ENCODE results near the gene RNF113A.
"Not testable (repeated sequence)": the region's sequence is repeated elsewhere in the genome, so short reads cannot be mapped to it uniquely, and the experiment has no call there.

The RNF113A gene

DNA sequence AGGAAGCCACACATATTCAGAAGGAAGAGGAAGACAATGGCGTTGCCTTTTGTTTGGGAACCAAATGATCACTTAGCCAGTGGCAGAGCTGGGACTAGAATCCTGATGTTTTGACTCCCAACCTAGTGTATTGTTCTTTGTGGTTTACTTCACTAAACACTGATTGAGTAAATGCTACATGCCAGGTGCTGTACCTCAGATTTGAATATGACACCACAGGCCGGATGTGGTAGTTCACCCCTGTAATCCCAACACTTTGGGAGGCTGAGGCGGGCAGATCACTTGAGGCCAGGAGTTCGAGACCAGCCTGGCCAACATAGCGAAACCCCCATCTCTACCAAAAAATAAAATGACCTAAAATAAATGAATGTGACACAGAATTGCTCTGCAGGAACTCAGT is 8.5 kb upstream of the RNF113A start:
- Mint-ChIP-seq H3K4me1 (peaks cover 21% of the 10 kb centered on the region), H3K27me3 (no peaks in the 10 kb centered on the region), H3K27ac (peak overlapping the region; percentile 70), H3K9me3 (no peaks in the 10 kb centered on the region), H3K36me3 (peaks cover 10% of the 10 kb centered on the region), H3K4me3 (no peak overlapping the region)
- DNase-seq, result no peak
- CTCF ChIA-PET, result interaction anchor here (1.0 to 1.9 kb wide), 4 partner anchors 10 to 95 kb away, joined by 3 to 8 read pairs (median 3); partner anchors contain the start of gene RPL39

GRCh38 chrX:119878740-119879139 is 7.2 kb upstream of the RNF113A start:
- DNase-seq, result no peak
- Mint-ChIP-seq H3K4me3 (no peak overlapping the region), H3K4me1 (peaks cover 21% of the 10 kb centered on the region), H3K27me3 (no peaks in the 10 kb centered on the region), H3K36me3 (peaks cover 12% of the 10 kb centered on the region), H3K27ac (no peak overlapping the region), H3K9me3 (no peaks in the 10 kb centered on the region)
- CTCF ChIA-PET, result interaction anchor here (0.7 to 0.8 kb wide), 3 partner anchors 8 to 396 kb away, joined by 3 read pairs; no protein-coding TSS in a partner anchor

DNA sequence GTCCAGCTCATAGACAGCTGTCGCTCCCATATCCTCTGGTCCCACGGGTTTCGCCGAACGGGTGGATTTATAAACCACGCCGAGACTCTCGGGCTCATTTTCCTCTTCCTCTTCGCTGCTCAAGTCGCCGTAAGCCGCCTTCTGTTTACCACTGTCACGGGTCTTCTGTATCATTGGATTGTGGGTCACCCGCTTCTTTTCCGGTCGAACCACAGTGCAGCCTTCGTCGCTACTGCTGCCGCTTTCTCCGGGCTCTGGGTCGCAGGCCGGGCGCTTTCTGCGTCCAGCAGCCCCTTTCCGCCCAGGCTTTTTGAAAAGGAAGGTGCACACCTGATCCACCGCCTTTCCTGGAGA is 311 bp downstream of the RNF113A start:
- H3K4me3 Mint-ChIP-seq, result peak overlapping the region; percentile 87
- peaks cover 19% of the 10 kb centered on the region for H3K36me3 Mint-ChIP-seq
- H3K27ac Mint-ChIP-seq, result peak overlapping the region; percentile 98
- CTCF ChIA-PET, result interaction anchor here (1.1 to 1.2 kb wide), 2 partner anchors 17 to 79 kb away, joined by 3 to 4 read pairs; partner anchors contain the start of gene RPL39
- no peak for DNase-seq
- no peaks in the 10 kb centered on the region for H3K9me3 Mint-ChIP-seq
- peaks cover 24% of the 10 kb centered on the region for H3K4me1 Mint-ChIP-seq
- H3K27me3 Mint-ChIP-seq, result no peaks in the 10 kb centered on the region

DNA sequence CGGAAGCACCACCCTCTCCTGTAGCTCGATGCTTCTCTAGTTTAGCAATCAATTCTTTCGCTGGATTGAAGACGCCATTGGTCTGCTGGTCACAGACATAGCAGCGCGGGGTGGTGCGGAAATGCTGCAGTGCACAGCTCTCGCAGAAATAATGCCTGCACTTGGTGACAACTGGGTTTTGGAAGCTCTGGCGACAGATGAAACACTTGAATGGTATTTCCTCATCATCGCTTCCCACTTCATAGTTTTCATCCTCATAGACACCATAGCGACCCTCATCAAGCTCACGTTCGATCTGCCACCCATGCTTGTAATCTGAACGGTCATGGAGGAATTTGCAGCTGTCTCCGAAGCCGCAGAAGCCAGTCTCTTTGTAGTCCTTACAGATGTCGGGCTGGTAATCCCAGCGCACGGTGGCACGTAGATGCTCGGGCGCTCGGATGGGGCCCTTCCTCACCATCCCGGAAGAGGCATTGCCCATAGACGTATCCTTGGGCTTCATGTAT is 854 bp downstream of the RNF113A start:
- Mint-ChIP-seq H3K4me1 (peaks cover 24% of the 10 kb centered on the region), H3K9me3 (no peaks in the 10 kb centered on the region), H3K36me3 (peaks cover 15% of the 10 kb centered on the region)

DNA sequence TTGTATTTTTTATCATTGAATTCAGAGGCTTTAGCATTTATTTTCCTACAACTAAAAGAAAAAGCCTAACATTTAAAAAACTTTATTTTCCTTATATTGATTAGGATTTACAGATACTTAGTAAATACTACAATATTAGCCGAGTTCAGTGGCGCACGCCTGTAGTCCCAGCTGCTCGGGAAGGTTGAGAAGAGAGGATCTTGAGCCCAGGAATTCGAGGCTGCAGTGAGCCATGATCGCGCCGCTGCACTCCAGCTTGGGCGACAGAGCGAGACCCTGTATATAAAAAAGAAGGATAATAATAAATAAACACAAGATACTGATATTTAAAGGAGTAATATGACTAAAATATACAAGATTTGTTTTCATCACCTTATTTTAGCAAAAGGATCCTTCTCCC is 18.1 kb downstream of the RNF113A start:
- H3K27ac Mint-ChIP-seq, result no peak overlapping the region
- no peaks in the 10 kb centered on the region for H3K9me3 Mint-ChIP-seq
- peaks cover 4% of the 10 kb centered on the region for H3K27me3 Mint-ChIP-seq
- CTCF ChIA-PET, result interaction anchor here (1.5 kb wide), 1 partner anchor 27 kb away, joined by 3 read pairs; no protein-coding TSS in a partner anchor
- peaks cover 25% of the 10 kb centered on the region for H3K4me1 Mint-ChIP-seq
- peak overlapping the region; percentile 99 for H3K4me3 Mint-ChIP-seq
- no peak for DNase-seq
- H3K36me3 Mint-ChIP-seq, result peaks cover 17% of the 10 kb centered on the region

More for the DNA sequence above, 854 bp downstream of the RNF113A start:
- peak; percentile 54 for DNase-seq
- no peaks in the 10 kb centered on the region for H3K27me3 Mint-ChIP-seq
- H3K27ac Mint-ChIP-seq, result peak overlapping the region; percentile 98
- peak overlapping the region; percentile 87 for H3K4me3 Mint-ChIP-seq
- CTCF ChIA-PET, result interaction anchor here (1.1 to 1.2 kb wide), 4 partner anchors 9 to 78 kb away, joined by 3 to 5 read pairs (median 4); partner anchors contain the start of gene RPL39

DNA sequence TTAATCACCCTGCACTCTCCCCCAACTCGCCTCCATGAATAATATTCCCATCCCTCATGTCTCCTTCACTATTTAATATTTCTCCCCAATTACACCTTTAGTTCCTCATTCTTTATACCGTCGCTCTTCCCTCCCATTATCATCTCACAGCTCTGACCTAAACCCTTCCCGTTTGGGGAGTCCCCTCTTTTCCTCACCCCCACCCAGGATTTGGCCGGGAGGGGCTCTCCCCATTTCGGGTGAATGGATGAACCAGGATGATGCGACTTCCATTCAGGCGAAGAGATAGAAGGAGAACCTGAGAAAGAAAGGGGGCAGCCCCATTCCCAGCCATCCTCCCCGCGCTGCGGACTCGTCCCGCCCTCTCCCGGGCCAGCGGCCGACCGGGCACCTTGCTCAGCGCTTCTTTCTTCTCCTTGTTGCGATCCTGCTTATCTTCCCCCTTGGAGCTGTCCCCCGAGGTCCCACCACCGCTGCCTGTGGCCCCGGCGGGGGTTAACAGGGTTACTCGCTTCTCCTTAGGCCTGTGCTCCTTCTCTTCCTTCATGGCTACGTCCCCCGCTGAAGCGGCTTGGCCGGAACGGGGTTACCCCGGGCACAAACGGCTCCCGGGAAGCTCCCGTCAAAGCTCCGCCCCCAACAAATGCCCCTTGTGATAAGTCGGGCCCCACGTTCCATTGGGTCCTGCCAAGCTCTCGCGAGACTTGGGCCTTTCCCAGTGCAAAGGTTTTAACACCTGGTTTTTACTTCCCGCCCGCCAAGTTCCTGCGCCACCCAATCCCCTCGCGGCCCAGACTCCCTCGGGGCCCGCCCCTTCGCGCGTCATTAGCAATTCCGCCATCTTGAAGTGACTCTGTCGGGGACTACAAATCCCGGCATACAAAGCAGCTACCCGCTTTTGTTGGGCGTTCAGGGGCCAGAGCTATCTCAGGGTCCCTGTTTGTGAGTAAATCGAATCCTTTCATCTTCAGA is 18.9 kb downstream of the RNF113A start, which contains the start of gene UPF3B:
Gene UPF3B (minus strand): TSS at position 582 of the 972 bp plus-strand sequence. CDS start 35 bp downstream, at position 547.
- Mint-ChIP-seq H3K9me3 (no peaks in the 10 kb centered on the region), H3K27ac (peak within 1 kb of the TSS; percentile 93), H3K36me3 (peaks cover 20% of the 10 kb centered on the region), H3K4me3 (peak within 1 kb of the TSS; percentile 99), H3K27me3 (peaks cover 4% of the 10 kb centered on the region), H3K4me1 (peaks cover 25% of the 10 kb centered on the region)
- peak; percentile 97 for DNase-seq
- CTCF ChIA-PET, result interaction anchor here (1.5 kb wide), 1 partner anchor 28 kb away, joined by 3 read pairs; no protein-coding TSS in a partner anchor

DNA sequence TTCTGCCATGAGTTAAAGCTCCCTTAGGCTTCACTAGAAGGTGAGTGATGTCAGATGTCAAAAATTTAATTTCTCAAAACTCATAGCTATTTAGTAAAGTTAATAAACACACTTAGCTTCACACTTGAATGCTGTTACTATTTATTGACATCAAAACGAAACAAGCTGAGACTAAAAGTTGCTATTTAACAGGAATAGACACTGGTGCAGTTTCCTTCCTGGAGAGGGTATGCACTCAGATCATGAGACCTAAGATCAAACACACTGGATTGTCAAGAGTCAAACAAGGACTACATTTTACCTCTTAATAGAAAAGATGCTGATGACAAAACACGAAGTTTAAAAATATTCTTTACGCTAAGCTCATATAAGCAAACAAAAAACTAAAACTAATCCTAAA is 37.6 kb downstream of the RNF113A start:
- CTCF ChIA-PET, result interaction anchor here (1.4 to 1.7 kb wide), 3 partner anchors 10 to 42 kb away, joined by 3 to 5 read pairs (median 3); partner anchors contain the start of gene RPL39
- H3K4me3 Mint-ChIP-seq, result no peak overlapping the region
- DNase-seq, result no peak
- no peaks in the 10 kb centered on the region for H3K27me3 Mint-ChIP-seq
- H3K4me1 Mint-ChIP-seq, result no peaks in the 10 kb centered on the region
- no peaks in the 10 kb centered on the region for H3K9me3 Mint-ChIP-seq
- H3K27ac Mint-ChIP-seq, result no peak overlapping the region
- H3K36me3 Mint-ChIP-seq, result peaks cover 49% of the 10 kb centered on the region

DNA sequence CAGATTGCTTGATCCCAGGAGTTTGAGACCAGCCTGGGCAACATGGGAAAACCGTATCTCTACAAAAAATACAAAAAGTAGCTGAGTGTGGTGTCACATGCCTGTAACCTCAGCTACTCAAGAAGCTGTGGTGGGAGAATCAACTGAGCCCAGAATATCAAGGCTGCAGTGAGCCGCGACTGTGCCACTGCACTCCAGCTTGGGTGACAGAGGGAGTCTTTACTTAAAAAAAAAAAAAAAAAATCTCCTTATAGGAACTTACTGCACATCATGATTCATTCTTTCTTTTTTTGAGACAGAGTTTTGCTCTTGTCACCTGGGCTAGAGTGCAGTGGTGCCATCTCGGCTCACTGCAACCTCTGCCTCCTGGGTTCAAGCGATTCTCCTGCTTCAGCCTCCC is 43.1 kb downstream of the RNF113A start:
- CTCF ChIA-PET, result no interaction called here
- Mint-ChIP-seq H3K4me3 (no peak overlapping the region), H3K27ac (no peak overlapping the region), H3K9me3 (no peaks in the 10 kb centered on the region), H3K27me3 (no peaks in the 10 kb centered on the region), H3K36me3 (peaks cover 24% of the 10 kb centered on the region), H3K4me1 (peaks cover 12% of the 10 kb centered on the region)
- no peak for DNase-seq

GRCh38 chrX:119826399-119826959 is 45.1 kb downstream of the RNF113A start:
- Mint-ChIP-seq H3K9me3 (no peaks in the 10 kb centered on the region), H3K4me3 (no peak overlapping the region), H3K27me3 (no peaks in the 10 kb centered on the region), H3K27ac (peak overlapping the region; percentile 42), H3K36me3 (peaks cover 20% of the 10 kb centered on the region), H3K4me1 (peaks cover 24% of the 10 kb centered on the region)
- DNase-seq, result no peak
- CTCF ChIA-PET, result interaction anchor here (0.7 kb wide), 1 partner anchor 10 kb away, joined by 3 read pairs; no protein-coding TSS in a partner anchor

- H3K4me3 Mint-ChIP-seq, H3K27me3 Mint-ChIP-seq, DNase-seq, H3K27ac Mint-ChIP-seq, CTCF ChIA-PET, H3K9me3 Mint-ChIP-seq, H3K36me3 Mint-ChIP-seq: not testable (repeated sequence)
- H3K4me1 Mint-ChIP-seq, result peaks cover 29% of the 10 kb centered on the region
These were observed 47.3 kb downstream of the RNF113A start for GRCh38 chrX:119824221-119824620.

- Mint-ChIP-seq H3K4me3 (peak overlapping the region; percentile 27), H3K4me1 (peaks cover 25% of the 10 kb centered on the region), H3K27ac (peak overlapping the region; percentile 88)
- H3K9me3 Mint-ChIP-seq, H3K36me3 Mint-ChIP-seq, H3K27me3 Mint-ChIP-seq: not testable (repeated sequence)
- DNase-seq, result peak; percentile 24
- CTCF ChIA-PET, result interaction anchor here (1.1 to 1.5 kb wide), 2 partner anchors 30 to 59 kb away, joined by 3 to 6 read pairs; partner anchors contain the start of gene RPL39
These were observed 49.8 kb downstream of the RNF113A start for GRCh38 chrX:119821703-119822102.
